HG03439 (cell line): ENCODE data around the gene MMP26.
"Not testable (repeated sequence)": the region's sequence is repeated elsewhere in the genome, so short reads cannot be mapped to it uniquely, and the experiment has no call there.

Source experiments
- ATAC-seq: cut with Tn5 transposase; IDR thresholded peaks from one replicate; pipeline ENCODE4 v1.9.1; 2021; ENCODE audit warnings: mild to moderate bottlenecking, moderate library complexity; ENCODE audit not compliant: unreplicated experiment

MMP26 gene

GRCh38 chr11:4722616-4723534 is 18.3 kb downstream of the MMP26 start:
- ATAC-seq: not testable (repeated sequence)

- ATAC-seq: no peak
Observed at GRCh38 chr11:4727171-4727570, 22.6 kb downstream of the MMP26 start.

- no peak for ATAC-seq
Observed at GRCh38 chr11:4740735-4741134, 36.2 kb downstream of the MMP26 start.

GRCh38 chr11:4748438-4748837 is 43.9 kb downstream of the MMP26 start:
- ATAC-seq: no peak

DNA sequence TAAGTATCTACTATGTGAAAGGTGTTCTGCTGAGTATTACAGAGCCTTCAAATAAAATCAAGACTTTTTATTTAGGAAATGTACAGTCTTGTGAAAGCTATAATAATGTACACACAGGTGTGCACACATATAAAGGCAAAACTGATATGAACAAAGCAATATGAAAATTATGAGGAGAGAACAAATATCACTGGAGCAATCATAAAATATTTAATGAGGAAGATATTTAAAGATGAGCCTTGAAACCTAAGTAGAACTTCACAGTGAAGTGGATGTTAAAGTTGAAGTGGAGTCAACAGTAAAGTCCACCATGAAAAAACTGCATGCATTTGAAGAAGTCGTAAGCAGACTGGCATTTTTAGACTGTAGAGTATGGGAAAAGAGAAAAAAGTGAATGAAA is 46.6 kb downstream of the MMP26 start:
- no peak for ATAC-seq
